ENCODE data around the gene PRSS56.

The PRSS56 gene

DNA sequence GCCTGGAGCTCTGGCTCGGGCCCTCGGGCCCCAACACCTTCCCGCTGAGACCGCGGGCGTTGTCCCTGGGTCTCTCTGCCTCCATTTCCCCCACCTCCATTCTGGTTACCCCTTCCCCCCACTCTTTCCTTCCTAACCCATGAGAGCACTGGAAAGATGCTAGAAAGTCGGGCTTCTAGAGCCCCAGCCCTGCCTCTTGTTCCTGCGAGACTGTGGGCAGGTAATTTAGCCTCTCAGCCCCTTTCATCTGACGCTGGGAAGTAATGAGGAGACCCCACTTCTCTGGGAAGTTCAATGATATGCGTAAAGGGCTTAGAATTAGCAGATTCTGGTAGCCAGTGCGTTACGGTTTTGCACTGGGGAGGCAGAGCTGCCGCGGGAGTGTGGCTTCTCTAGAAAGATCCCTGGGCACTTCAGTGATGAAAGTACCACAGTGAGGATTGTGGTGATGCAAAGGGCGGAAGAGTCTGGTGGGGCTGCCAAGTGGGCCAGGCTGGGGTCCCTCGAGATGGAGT, 16.3 kb upstream of the PRSS56 start:
- H3K9me3 ChIP-seq (ENCODE audit: control insufficient read depth, low read length), result no peaks in the 10 kb centered on the region
- WGBS, 2 experiments (ENCODE audit: insufficient coverage in 2 of 2), result 17 to 24% methylated on average over 12 to 14 of the region's 16 CpGs
- no peaks in the 10 kb centered on the region for H3K36me3 ChIP-seq (ENCODE audit: control insufficient read depth, insufficient read depth, low read length)
- no peak overlapping the region for H3K27ac ChIP-seq (ENCODE audit: low read depth, low read length, severe bottlenecking)
- peak overlapping the region; percentile 31 for H3K4me3 ChIP-seq (ENCODE audit: extremely low read depth, insufficient read depth, low read length, poor library complexity, severe bottlenecking)
- H3K4me1 ChIP-seq (ENCODE audit: control insufficient read depth, insufficient read depth, low read length, poor library complexity, severe bottlenecking), result peaks cover 9% of the 10 kb centered on the region

DNA sequence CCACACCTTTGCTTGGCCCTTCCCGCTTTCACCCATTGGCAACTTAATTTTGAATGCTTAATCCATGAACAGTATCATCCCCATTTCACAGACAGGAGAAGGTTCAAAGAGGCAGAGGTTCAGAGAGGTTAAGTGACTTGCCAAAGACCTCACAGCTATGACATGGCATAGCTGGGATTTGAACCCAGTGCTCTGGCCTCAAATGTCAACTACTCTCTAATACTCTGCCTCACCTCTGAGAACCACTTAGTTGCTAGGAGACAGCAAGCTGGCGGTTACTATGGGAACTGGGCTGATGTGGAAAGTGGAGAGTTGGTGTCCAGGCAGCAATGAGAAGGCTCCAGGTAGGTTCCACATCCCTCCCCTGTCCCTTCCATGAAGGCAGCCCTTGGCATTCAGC, 15.8 kb upstream of the PRSS56 start:
- no CpG with 5 or more reads among the region's 2 CpGs for whole genome bisulfite sequencing, 2 experiments (ENCODE audit: insufficient coverage in 2 of 2)

GRCh38 chr2:232505856-232506255, 14.3 kb upstream of the PRSS56 start:
- 16 to 21% methylated on average over 7 to 9 of the region's 10 CpGs for WGBS, 2 experiments (ENCODE audit: insufficient coverage in 2 of 2)
- H3K27ac ChIP-seq (ENCODE audit: low read depth, low read length, severe bottlenecking), result no peak overlapping the region
- peaks cover 9% of the 10 kb centered on the region for H3K4me1 ChIP-seq (ENCODE audit: control insufficient read depth, insufficient read depth, low read length, poor library complexity, severe bottlenecking)
- no peaks in the 10 kb centered on the region for H3K9me3 ChIP-seq (ENCODE audit: control insufficient read depth, low read length)
- no peaks in the 10 kb centered on the region for H3K36me3 ChIP-seq (ENCODE audit: control insufficient read depth, insufficient read depth, low read length)
- no peak overlapping the region for H3K4me3 ChIP-seq (ENCODE audit: extremely low read depth, insufficient read depth, low read length, poor library complexity, severe bottlenecking)

More for the DNA sequence above, 15.8 kb upstream of the PRSS56 start:
- Histone ChIP-seq H3K27ac (ENCODE audit: low read depth, low read length, severe bottlenecking) (no peak overlapping the region), H3K4me3 (ENCODE audit: extremely low read depth, insufficient read depth, low read length, poor library complexity, severe bottlenecking) (no peak overlapping the region), H3K4me1 (ENCODE audit: control insufficient read depth, insufficient read depth, low read length, poor library complexity, severe bottlenecking) (peaks cover 9% of the 10 kb centered on the region), H3K36me3 (ENCODE audit: control insufficient read depth, insufficient read depth, low read length) (no peaks in the 10 kb centered on the region), H3K9me3 (ENCODE audit: control insufficient read depth, low read length) (no peaks in the 10 kb centered on the region)

DNA sequence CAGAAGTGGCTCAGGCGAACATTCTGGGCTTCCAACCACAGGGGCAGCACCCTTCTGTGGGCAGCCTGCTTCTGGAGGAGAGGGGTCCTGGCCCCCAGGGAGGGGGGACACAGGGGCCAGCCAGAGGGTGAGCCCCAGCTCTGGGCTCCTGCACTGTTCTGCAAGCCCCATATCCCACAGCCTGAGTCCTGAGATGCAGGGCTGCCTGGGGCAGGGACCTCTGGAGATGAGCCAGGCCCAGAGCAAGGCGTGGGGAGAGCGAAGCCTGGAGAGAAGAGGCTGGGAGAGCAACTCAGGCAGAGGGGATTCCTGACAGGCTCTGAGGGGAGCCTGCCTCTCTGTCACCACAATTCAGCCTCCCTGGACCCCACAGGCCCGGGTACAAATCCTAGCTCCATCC, 13.5 kb upstream of the PRSS56 start:
- no peak overlapping the region for H3K27ac ChIP-seq (ENCODE audit: low read depth, low read length, severe bottlenecking)
- WGBS, 2 experiments (ENCODE audit: insufficient coverage in 2 of 2), result 91 to 100% methylated on average over 3 to 4 of the region's 4 CpGs

DNA sequence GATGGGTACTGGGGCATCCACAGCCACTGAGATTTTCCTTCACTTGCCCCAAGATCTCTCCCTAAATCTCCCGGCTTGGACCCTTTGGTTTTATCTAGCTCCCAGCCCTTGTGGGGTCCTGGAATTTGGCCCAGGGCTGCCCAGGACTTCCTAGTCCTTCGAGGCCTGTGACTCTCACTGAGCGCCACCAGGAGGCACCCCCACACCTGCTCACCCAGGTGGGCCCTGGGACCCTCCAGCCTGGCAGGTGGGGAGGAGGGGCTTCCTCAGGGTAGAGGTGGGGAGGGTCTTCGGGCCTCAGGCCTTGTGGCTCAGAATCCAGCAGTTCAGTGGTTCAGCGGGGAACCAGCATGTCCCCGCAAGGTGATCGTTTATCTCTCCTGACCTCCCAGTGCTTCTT, 11.9 kb upstream of the PRSS56 start:
- WGBS, 2 experiments (ENCODE audit: insufficient coverage in 2 of 2), result 78 to 80% methylated on average over 3 to 5 of the region's 7 CpGs
- peaks cover 5% of the 10 kb centered on the region for H3K4me1 ChIP-seq (ENCODE audit: control insufficient read depth, insufficient read depth, low read length, poor library complexity, severe bottlenecking)
- H3K4me3 ChIP-seq (ENCODE audit: extremely low read depth, insufficient read depth, low read length, poor library complexity, severe bottlenecking), result no peak overlapping the region
- H3K9me3 ChIP-seq (ENCODE audit: control insufficient read depth, low read length), result no peaks in the 10 kb centered on the region
- no peak overlapping the region for H3K27ac ChIP-seq (ENCODE audit: low read depth, low read length, severe bottlenecking)
- no peaks in the 10 kb centered on the region for H3K36me3 ChIP-seq (ENCODE audit: control insufficient read depth, insufficient read depth, low read length)

More for the DNA sequence above, 13.5 kb upstream of the PRSS56 start:
- H3K4me3 ChIP-seq (ENCODE audit: extremely low read depth, insufficient read depth, low read length, poor library complexity, severe bottlenecking), result no peak overlapping the region
- H3K9me3 ChIP-seq (ENCODE audit: control insufficient read depth, low read length), result no peaks in the 10 kb centered on the region
- H3K36me3 ChIP-seq (ENCODE audit: control insufficient read depth, insufficient read depth, low read length), result no peaks in the 10 kb centered on the region
- H3K4me1 ChIP-seq (ENCODE audit: control insufficient read depth, insufficient read depth, low read length, poor library complexity, severe bottlenecking), result peaks cover 9% of the 10 kb centered on the region

DNA sequence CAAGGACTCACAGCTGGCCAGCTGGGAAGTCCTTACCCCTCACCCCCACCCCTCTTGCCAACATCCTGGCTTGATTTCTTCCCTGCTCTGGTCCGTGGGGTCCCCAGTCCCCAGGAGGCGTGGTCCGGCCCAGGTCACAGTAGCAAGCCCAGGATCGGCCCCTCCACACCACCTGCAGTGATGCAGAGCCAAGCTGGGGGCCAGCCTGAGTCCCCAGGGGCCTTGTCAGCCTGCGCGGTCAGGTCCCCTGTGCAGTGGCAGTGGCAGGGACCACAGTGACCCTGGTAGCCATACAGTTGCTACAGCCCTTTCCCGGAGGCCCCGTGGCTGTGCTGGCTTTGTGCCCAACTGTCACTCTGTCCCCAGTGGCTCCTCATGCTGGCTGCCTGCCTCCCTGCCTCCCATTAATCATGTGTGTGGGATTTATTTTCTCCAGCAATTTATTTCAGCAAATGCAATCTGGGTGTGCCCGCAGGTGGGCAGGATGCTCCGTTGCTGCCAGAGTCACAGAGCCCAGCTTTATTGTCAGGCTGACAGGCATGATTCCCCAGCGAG, 8.8 kb upstream of the PRSS56 start:
- H3K4me1 ChIP-seq (ENCODE audit: control insufficient read depth, insufficient read depth, low read length, poor library complexity, severe bottlenecking), result no peaks in the 10 kb centered on the region
- 86% methylated on average over 8 to 10 of the region's 11 CpGs for WGBS, 2 experiments (ENCODE audit: insufficient coverage in 2 of 2)

DNA sequence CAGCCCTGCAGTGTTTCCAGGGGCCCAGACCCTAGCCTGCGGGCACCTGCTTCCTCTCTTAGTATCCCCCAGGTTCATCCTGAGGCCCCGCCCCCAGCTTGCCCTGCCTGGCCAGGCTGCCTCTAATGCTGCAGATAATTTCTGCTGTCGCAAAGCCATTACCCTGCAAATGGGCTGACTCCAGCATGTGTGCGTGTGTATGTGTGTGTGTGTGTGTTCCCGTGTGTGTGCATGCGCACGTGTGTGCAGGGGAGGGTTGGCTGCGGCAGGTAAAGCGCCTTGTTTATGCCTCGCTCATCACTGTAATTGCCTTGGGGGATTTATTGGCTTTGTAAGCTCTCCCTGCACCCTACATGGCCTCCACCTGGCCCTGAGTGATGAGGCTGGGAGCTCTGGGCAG, 7.6 kb upstream of the PRSS56 start:
- H3K27ac ChIP-seq (ENCODE audit: low read depth, low read length, severe bottlenecking), result no peak overlapping the region

More for the DNA sequence above, 8.8 kb upstream of the PRSS56 start:
- no peaks in the 10 kb centered on the region for H3K36me3 ChIP-seq (ENCODE audit: control insufficient read depth, insufficient read depth, low read length)
- H3K27ac ChIP-seq (ENCODE audit: low read depth, low read length, severe bottlenecking), result no peak overlapping the region
- H3K9me3 ChIP-seq (ENCODE audit: control insufficient read depth, low read length), result no peaks in the 10 kb centered on the region
- no peak overlapping the region for H3K4me3 ChIP-seq (ENCODE audit: extremely low read depth, insufficient read depth, low read length, poor library complexity, severe bottlenecking)

DNA sequence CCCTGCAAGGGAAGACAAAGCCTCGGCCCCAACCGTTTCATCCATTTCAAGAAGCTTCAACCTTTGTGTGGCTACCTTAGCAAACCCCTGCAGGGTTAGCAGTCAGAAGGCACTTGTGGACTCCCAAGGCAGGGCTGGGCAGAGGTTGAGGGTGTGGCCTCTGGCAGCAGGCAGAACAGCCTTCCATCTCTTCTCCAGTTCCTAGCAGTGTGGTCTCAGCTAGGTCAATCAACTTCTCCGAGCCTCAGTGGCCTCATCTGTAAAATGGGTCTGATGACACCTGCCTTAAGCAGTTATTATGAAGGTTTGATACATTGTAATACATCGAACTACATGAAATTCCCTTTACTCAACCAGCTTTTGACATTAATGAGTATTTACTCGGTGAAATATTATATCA, 6.8 kb upstream of the PRSS56 start:
- Histone ChIP-seq H3K4me1 (ENCODE audit: control insufficient read depth, insufficient read depth, low read length, poor library complexity, severe bottlenecking) (no peaks in the 10 kb centered on the region), H3K27ac (ENCODE audit: low read depth, low read length, severe bottlenecking) (no peak overlapping the region), H3K36me3 (ENCODE audit: control insufficient read depth, insufficient read depth, low read length) (no peaks in the 10 kb centered on the region), H3K9me3 (ENCODE audit: control insufficient read depth, low read length) (no peaks in the 10 kb centered on the region), H3K4me3 (ENCODE audit: extremely low read depth, insufficient read depth, low read length, poor library complexity, severe bottlenecking) (no peak overlapping the region)
- WGBS, 2 experiments (ENCODE audit: insufficient coverage in 2 of 2), result 69 to 80% methylated on average over 1 to 2 of the region's 5 CpGs

More for the DNA sequence above, 7.6 kb upstream of the PRSS56 start:
- no peaks in the 10 kb centered on the region for H3K36me3 ChIP-seq (ENCODE audit: control insufficient read depth, insufficient read depth, low read length)
- no peaks in the 10 kb centered on the region for H3K9me3 ChIP-seq (ENCODE audit: control insufficient read depth, low read length)
- 88 to 90% methylated on average over 9 to 10 of the region's 10 CpGs for WGBS, 2 experiments (ENCODE audit: insufficient coverage in 2 of 2)
- no peaks in the 10 kb centered on the region for H3K4me1 ChIP-seq (ENCODE audit: control insufficient read depth, insufficient read depth, low read length, poor library complexity, severe bottlenecking)
- H3K4me3 ChIP-seq (ENCODE audit: extremely low read depth, insufficient read depth, low read length, poor library complexity, severe bottlenecking), result no peak overlapping the region

DNA sequence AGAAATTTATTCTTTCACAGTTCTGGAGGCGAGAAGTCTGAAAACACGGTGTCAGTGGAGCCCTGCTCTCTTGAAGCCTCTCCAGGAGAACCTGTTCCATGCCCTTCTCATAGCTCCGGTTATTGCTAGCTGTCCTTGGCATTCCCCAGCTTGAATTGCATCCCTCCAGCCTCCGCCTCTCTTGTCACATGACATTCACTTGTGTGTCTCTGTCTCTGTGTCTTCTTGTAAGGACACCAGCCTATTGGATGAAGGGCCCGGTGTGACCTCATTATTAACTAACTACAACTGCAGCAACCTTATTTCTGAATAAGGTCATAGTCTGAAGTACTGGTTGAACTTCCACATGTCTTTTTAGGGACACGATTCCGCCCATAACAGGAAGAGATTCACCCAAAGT, 4.5 kb upstream of the PRSS56 start:
- H3K36me3 ChIP-seq (ENCODE audit: control insufficient read depth, insufficient read depth, low read length), result no peaks in the 10 kb centered on the region
- WGBS, 2 experiments (ENCODE audit: insufficient coverage in 2 of 2), result 89 to 92% methylated on average over 6 to 7 of the region's 7 CpGs
- no peak overlapping the region for H3K27ac ChIP-seq (ENCODE audit: low read depth, low read length, severe bottlenecking)
- H3K4me1 ChIP-seq (ENCODE audit: control insufficient read depth, insufficient read depth, low read length, poor library complexity, severe bottlenecking), result no peaks in the 10 kb centered on the region
- H3K9me3 ChIP-seq (ENCODE audit: control insufficient read depth, low read length), result no peaks in the 10 kb centered on the region
- no peak overlapping the region for H3K4me3 ChIP-seq (ENCODE audit: extremely low read depth, insufficient read depth, low read length, poor library complexity, severe bottlenecking)

- Histone ChIP-seq H3K9me3 (ENCODE audit: control insufficient read depth, low read length) (no peaks in the 10 kb centered on the region), H3K36me3 (ENCODE audit: control insufficient read depth, insufficient read depth, low read length) (no peaks in the 10 kb centered on the region), H3K27ac (ENCODE audit: low read depth, low read length, severe bottlenecking) (no peak overlapping the region), H3K4me1 (ENCODE audit: control insufficient read depth, insufficient read depth, low read length, poor library complexity, severe bottlenecking) (no peaks in the 10 kb centered on the region), H3K4me3 (ENCODE audit: extremely low read depth, insufficient read depth, low read length, poor library complexity, severe bottlenecking) (no peak overlapping the region)
- 84 to 91% methylated on average over 3 of the region's 3 CpGs for WGBS, 2 experiments (ENCODE audit: insufficient coverage in 2 of 2)
These were observed 3.6 kb upstream of the PRSS56 start for GRCh38 chr2:232516551-232516950.

GRCh38 chr2:232518844-232519243, 1.3 kb upstream of the PRSS56 start:
- WGBS, 2 experiments (ENCODE audit: insufficient coverage in 2 of 2), result 18 to 33% methylated on average over 4 of the region's 6 CpGs
- Histone ChIP-seq H3K4me3 (ENCODE audit: extremely low read depth, insufficient read depth, low read length, poor library complexity, severe bottlenecking) (no peak overlapping the region), H3K36me3 (ENCODE audit: control insufficient read depth, insufficient read depth, low read length) (no peaks in the 10 kb centered on the region), H3K4me1 (ENCODE audit: control insufficient read depth, insufficient read depth, low read length, poor library complexity, severe bottlenecking) (peaks cover 6% of the 10 kb centered on the region), H3K9me3 (ENCODE audit: control insufficient read depth, low read length) (no peaks in the 10 kb centered on the region), H3K27ac (ENCODE audit: low read depth, low read length, severe bottlenecking) (no peak overlapping the region)
